Heart left ventricle (tissue), 16 donors: ENCODE measurements around the gene ASPDH. TPM values are rescaled to one million over a fixed set of nuclear protein-coding genes. Genes with fewer than 3 reads are reported as not detected.

Experiments
- ATAC-seq, 4 donors: fragments of 200-7000 bp; cut with Tn5 transposase; one replicate each; pipeline ENCODE4 v1.9.1; 2020 to 2022; ENCODE audit warnings: moderate library complexity in 4 of 4, mild to moderate bottlenecking in 3 of 4, moderate number of reproducible peaks in 1 of 4
- DNase-seq, 5 donors: peaks; one replicate each; pipeline ENCODE4 v3.0.0-alpha.2; 2020
- H3K27ac ChIP-seq, 12 donors: fragments of 200-600 bp; sonication (generic) in 4 of 12; one replicate each; pipeline versions ENCODE4 v1.5.0 to v1.8.0; 2016 to 2022; ENCODE audit warnings: mild to moderate bottlenecking in 2 of 12
- H3K27me3 ChIP-seq, 9 donors: fragments of 200-600 bp; sonication (generic) in 2 of 9; one replicate each; pipeline versions ENCODE4 v1.5.1 to v1.8.0; 2016 to 2022; ENCODE audit warnings: mild to moderate bottlenecking in 3 of 9
- H3K36me3 ChIP-seq, 9 donors: fragments of 200-600 bp; sonication (generic) in 2 of 9; one replicate each; pipeline versions ENCODE4 v1.5.0 to v1.8.0; 2018 to 2022; ENCODE audit warnings: mild to moderate bottlenecking in 2 of 9
- H3K4me1 ChIP-seq, 12 donors: fragments of 200-600 bp; sonication (generic) in 4 of 12; one replicate each; pipeline versions ENCODE4 v1.5.0 to v1.8.0; 2016 to 2022; ENCODE audit warnings: mild to moderate bottlenecking in 3 of 12
- H3K4me3 ChIP-seq, 12 donors: fragments of 200-600 bp; sonication (generic) in 4 of 12; one replicate each; pipeline versions ENCODE4 v1.5.0 to v1.8.0; 2017 to 2022; ENCODE audit warnings: mild to moderate bottlenecking in 9 of 12, moderate library complexity in 4 of 12
- H3K9me3 ChIP-seq, 12 donors: fragments of 200-600 bp; sonication (generic) in 4 of 12; one replicate each; pipeline versions ENCODE4 v1.5.0 to v1.8.0; 2016 to 2022; ENCODE audit warnings: mild to moderate bottlenecking in 1 of 12
- POLR2A ChIP-seq, 2 donors: fragments of 450-650 bp; IDR thresholded peaks; one replicate each; pipeline ENCODE4 v1.6.1; 2017; ENCODE audit warnings: antibody characterized with exemption in 2 of 2, mild to moderate bottlenecking in 2 of 2, moderate library complexity in 2 of 2
- WGBS, 4 donors: extraction: QIAGEN DNeasy Blood & Tissue Kit in 2 of 4; methylation state at CpG; one replicate each; pipeline versions ENCODE4 v1.1.5 to v1.1.7; 2013 to 2018; 5-methylcytosine and 5-hydroxymethylcytosine counted together
- intact Hi-C, 10 donors: fragments of 100-400 bp; cut with DNase I; formaldehyde crosslinking; loops; one replicate each; pipeline versions ENCODE4 v1.11.1 to v1.14.2; 2022
- polyA plus RNA-seq, 2 donors: library from polyadenylated mRNA; stranded (reverse); fragments of 200-250 nt; gene quantifications; one replicate each; pipeline ENCODE4 v1.2.3, GENCODE V29; 2013
- total RNA-seq, 9 donors: library from RNA; depleted of rRNA in 2 of 9; stranded (reverse); fragments of >200 nt in 2 of 9; fragmentation: NEBNext Ultra II Directional in 3 of 9; extraction: Animal tissue kit (Norgen Biotek cat#: 25700) in 3 of 9; gene quantifications; one replicate each; pipeline versions ENCODE4 v1.1.0 to v1.2.4, GENCODE V29; 2016 to 2023
- TF ChIP-seq, protein P1 (sequence below), 12 donors: fragments of 200-600 bp; sonication (generic) in 4 of 12; IDR thresholded peaks; one replicate each; pipeline versions ENCODE4 v1.5.0 to v1.8.0; 2018 to 2022; ENCODE audit warnings: antibody characterized with exemption in 12 of 12, mild to moderate bottlenecking in 5 of 12
- donor health status: ischemic (EF 13 %, LVEDD 7.1; RV severe dilation, severe dysfunction).
- donor health status: healthy with polysubstance abuse.
- donor health status: DM: no; HTN: yes; CAD: no.
- donor health status: DM: no; HTN: no; CAD: no.
- donor health status: ischemic (EF 25% LVEDD 6.9; RV normal size, moderate dysfunction).
- donor health status: ischemic (EF 25% LVEDD 5.7; RV mildly dilated, moderate dysfunction).
- donor health status: healthy.
- donor health status: DM: yes; HTN: yes; CAD: no.
- donor health status: ischemic (EF 35%, LVEDD 5.7; RV mildly dilated, moderate dysfunction).
- donor health status: nonischemic (EF 11% LVEDD 7.7; RV severe dilation, severe dysfunction).
- donor health status: DM: yes; HTN: yes; CAD: no.
- donor health status: PGD.
- donor health status: ischemic (EF 29% LVEDD 5.4; RV normal size, mild dysfunction).
- donor health status: nonischemic (EF 23%, LVEDD 6.1; RV moderate dilation, normal function).

Gene ASPDH
- total and polyA plus RNA-seq, 11 donors, result not detected

DNA sequence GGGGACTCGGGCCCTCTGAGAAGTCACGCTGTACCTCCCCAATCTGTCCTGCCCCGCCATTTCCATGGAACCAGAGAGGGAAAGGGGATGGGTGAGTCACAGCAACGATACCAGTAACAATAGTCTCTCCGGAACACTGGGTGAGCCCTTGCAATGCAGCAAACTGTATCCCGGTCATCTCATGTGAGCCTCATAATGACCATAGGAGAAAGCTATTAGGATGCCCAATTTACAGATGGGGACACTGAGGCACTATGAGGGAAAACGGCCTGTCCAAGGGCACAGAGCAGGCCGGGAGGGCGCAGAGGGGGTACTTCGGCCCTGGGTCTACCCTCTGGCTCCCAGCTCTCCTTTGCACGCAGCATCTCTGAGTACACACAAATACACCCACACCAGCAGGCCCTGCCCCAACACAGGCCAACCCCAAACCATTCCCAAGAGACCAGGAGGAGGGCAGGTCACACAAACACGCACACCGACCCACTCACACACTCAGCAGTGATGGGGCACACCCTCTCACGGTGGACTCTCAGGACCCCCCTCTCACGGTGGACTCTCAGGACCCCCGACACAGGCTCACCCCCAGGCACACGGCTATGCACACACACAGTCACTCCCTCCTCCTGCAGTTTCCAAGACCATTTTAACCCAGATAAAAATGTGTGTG lies 36.3 kb upstream of the ASPDH start:
- Histone ChIP-seq H3K4me3 (peak overlapping the region in 1 of 12 donors; percentile 44), H3K9me3 (no peaks in the 10 kb centered on the region), H3K36me3 (no peaks in the 10 kb centered on the region), H3K4me1 (peaks cover 0 to 8% (median 0%) of the 10 kb centered on the region in 12 donors), H3K27me3 (peaks cover 0 to 45% (median 12%) of the 10 kb centered on the region in 9 donors), H3K27ac (no peak overlapping the region)
- TF ChIP-seq, protein P1, sequence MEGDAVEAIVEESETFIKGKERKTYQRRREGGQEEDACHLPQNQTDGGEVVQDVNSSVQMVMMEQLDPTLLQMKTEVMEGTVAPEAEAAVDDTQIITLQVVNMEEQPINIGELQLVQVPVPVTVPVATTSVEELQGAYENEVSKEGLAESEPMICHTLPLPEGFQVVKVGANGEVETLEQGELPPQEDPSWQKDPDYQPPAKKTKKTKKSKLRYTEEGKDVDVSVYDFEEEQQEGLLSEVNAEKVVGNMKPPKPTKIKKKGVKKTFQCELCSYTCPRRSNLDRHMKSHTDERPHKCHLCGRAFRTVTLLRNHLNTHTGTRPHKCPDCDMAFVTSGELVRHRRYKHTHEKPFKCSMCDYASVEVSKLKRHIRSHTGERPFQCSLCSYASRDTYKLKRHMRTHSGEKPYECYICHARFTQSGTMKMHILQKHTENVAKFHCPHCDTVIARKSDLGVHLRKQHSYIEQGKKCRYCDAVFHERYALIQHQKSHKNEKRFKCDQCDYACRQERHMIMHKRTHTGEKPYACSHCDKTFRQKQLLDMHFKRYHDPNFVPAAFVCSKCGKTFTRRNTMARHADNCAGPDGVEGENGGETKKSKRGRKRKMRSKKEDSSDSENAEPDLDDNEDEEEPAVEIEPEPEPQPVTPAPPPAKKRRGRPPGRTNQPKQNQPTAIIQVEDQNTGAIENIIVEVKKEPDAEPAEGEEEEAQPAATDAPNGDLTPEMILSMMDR (IDR thresholded peaks at IDR 0.05), result no peak
- TF ChIP-seq POLR2A (IDR thresholded peaks at IDR 0.05), result no peak
- ATAC-seq (no peak), DNase-seq (no peak)
- whole genome bisulfite sequencing, 4 donors, result 74 to 80% (median 78%) methylated on average over 13 to 17 of the region's 17 CpGs
- intact Hi-C loops, result no loop called here

DNA sequence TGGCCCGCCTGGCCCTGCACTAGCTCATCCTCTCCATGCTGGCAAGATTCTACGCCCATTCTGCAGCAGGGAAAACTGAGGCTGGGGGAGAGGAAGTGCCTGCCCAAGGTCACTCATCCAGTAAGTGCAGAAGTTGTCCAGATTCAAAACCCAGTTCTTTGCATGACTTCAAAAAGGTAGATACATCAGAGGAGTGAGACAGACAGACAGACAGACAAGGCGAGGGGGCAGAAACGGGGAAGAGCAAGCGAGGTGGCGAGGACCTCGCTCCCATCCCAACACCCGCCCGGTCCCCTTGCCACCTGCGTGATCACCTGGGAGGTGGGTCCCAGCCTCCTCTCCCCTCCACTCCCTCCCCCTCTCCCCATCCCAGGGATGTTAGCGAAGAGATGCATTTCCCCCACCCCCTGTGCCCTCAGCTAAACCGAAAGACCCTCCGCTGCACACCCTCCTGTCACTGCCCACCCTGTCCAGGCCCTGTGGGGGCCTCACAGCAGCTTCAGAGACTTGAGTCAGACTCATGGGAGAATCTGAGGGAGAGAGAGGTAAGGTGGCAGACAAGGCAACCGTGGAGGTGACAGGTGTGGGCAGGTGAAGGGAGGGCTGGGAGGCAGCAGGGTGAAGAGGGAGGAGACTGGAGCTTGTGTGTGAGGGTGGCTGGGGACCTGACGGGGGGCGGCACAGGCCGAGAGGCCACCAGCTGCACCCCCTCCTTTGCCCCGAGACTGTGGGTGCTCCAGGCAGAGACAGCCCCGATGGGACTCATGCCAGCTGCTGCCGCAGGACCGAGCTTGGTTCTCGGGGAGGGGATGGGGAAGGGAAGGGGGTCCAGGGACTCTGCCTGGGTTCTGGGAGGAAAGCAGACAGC lies 35.6 kb upstream of the ASPDH start:
- no peak overlapping the region for H3K27ac ChIP-seq
- peaks cover 0 to 8% (median 0%) of the 10 kb centered on the region in 12 donors for H3K4me1 ChIP-seq
- no peak overlapping the region for H3K4me3 ChIP-seq
- DNase-seq (no peak), ATAC-seq (no peak)
- H3K27me3 ChIP-seq, result peaks cover 0 to 37% (median 12%) of the 10 kb centered on the region in 9 donors
- WGBS, 4 donors, result 82 to 88% (median 85%) methylated on average over 20 to 22 of the region's 22 CpGs
- no peaks in the 10 kb centered on the region for H3K36me3 ChIP-seq
- H3K9me3 ChIP-seq, result no peaks in the 10 kb centered on the region
- no peak for TF ChIP-seq POLR2A (IDR thresholded peaks at IDR 0.05)
- TF ChIP-seq, protein P1 (IDR thresholded peaks at IDR 0.05), result no peak
- intact Hi-C loops, result no loop called here

DNA sequence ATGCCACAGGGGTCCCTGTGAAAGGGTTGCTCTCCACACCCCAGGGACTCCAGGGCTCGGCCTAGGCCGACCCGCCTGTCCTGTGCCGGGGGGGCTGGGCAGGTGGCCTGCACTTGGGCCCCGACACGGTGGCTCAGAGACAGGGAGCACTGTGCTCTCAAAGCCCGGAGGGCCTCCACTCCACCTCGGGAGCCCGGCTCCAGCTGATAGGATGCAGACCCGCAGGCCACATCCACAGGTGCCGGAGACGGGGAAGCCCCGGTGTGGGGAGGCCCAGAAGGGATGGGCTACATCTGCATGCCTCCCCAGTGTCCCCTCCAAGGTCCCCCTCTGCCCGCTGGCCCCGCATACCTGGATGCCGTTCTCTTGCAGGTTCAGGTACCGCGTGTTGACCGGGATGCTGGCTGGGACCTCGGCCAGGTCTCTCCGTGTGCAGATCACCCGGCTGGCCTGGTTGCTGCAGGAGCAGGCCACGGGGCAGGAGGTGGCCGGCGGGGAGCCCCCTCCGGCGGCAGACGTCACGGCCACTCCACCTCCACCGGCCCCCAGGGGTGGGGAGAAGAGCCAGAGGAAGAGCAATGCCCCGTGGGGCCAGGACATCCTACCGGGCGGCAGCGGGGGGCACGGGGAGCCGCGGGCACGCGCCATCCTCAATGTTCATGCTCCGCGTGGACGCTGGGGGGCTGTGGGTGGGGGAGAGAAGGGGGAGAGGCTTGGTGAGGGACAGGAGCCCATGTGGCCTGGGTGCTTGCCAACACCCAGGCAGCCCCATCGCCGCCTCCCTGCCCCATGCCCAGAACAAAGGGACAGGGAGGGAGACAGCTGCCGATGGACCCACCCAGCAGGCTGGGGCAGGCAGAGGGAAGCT lies 34.7 kb upstream of the ASPDH start:
- Histone ChIP-seq H3K4me1 (peaks cover 0 to 8% (median 0%) of the 10 kb centered on the region in 12 donors), H3K36me3 (no peaks in the 10 kb centered on the region), H3K4me3 (no peak overlapping the region), H3K9me3 (no peaks in the 10 kb centered on the region), H3K27me3 (peaks cover 0 to 31% (median 12%) of the 10 kb centered on the region in 9 donors), H3K27ac (no peak overlapping the region)
- ATAC-seq (no peak), DNase-seq (no peak)
- intact Hi-C loops, result no loop called here
- TF ChIP-seq POLR2A (IDR thresholded peaks at IDR 0.05), result no peak
- TF ChIP-seq, protein P1 (IDR thresholded peaks at IDR 0.05), result no peak
- WGBS, 4 donors, result 74 to 80% (median 76%) methylated on average over 19 to 45 of the region's 45 CpGs
